PC-9 (cell line): ENCODE measurements around the gene ALLC. TPM values are rescaled to one million over a fixed set of nuclear protein-coding genes. Genes with fewer than 3 reads are reported as not detected.

Source experiments
- BruUV-seq: library from RNA; stranded (reverse); fragments of 400-500 nt; replicated peaks from 2 replicates; lab custom pipeline; 2021; lab: Mats Ljungman, UMichigan
- CTCF ChIA-PET: fragments of 300-600 bp; sonication (Branson Sonifier 250); formaldehyde crosslinking; loops from one replicate; lab custom pipeline; 2022; ENCODE audit warnings: antibody characterized with exemption; lab: Charles Lee
- POLR2A ChIA-PET: fragments of 300-600 bp; sonication (Branson Sonifier 250); formaldehyde crosslinking; loops from one replicate; lab custom pipeline; 2022; ENCODE audit warnings: antibody characterized with exemption; ENCODE audit not compliant: unreplicated experiment; lab: Charles Lee
- DNase-seq, 2 experiments: peaks; one replicate each; pipeline versions ENCODE4 v3.0.0 to v3.0.0-alpha.2; 2015 to 2022; ENCODE audit warnings: mixed read lengths in 1 of 2
- H2AFZ ChIP-seq: fragments of 200-600 bp; sonication (generic); 2 replicates; pipeline ENCODE4 v1.8.1; 2017; ENCODE audit warnings: antibody characterized with exemption
- H3F3A ChIP-seq: fragments of 200-600 bp; sonication (generic); 2 replicates; pipeline ENCODE4 v1.8.1; 2017; ENCODE audit warnings: antibody characterized with exemption, mild to moderate bottlenecking, low read depth; ENCODE audit not compliant: insufficient read depth
- H3K27ac ChIP-seq: fragments of 200-600 bp; sonication (generic); 2 replicates; pipeline ENCODE4 v1.6.1; 2016; ENCODE audit warnings: mixed run types
- H3K27me3 ChIP-seq: fragments of 200-600 bp; sonication (generic); 2 replicates; pipeline ENCODE4 v1.6.1; 2016; ENCODE audit warnings: low read depth, mixed run types; ENCODE audit not compliant: insufficient read depth
- H3K36me3 ChIP-seq: fragments of 200-600 bp; sonication (generic); 2 replicates; pipeline ENCODE4 v1.6.1; 2016; ENCODE audit warnings: low read depth, mixed run types
- H3K4me1 ChIP-seq: fragments of 200-600 bp; sonication (generic); replicated peaks from 2 replicates; pipeline ENCODE4 v1.6.1; 2016; ENCODE audit warnings: mixed run types; ENCODE audit not compliant: insufficient read depth
- H3K4me2 ChIP-seq: fragments of 200-600 bp; sonication (generic); 2 replicates; pipeline ENCODE4 v1.6.1; 2017; ENCODE audit warnings: mixed run types
- H3K4me3 ChIP-seq: fragments of 200-600 bp; sonication (generic); 2 replicates; pipeline ENCODE4 v1.6.1; 2016; ENCODE audit warnings: mixed run types
- H3K79me2 ChIP-seq: fragments of 200-600 bp; sonication (generic); 2 replicates; pipeline ENCODE4 v1.6.1; 2017; ENCODE audit warnings: low read depth, mixed run types
- H3K9me2 ChIP-seq: fragments of 200-600 bp; sonication (generic); 2 replicates; pipeline ENCODE4 v1.8.1; 2017; ENCODE audit warnings: mild to moderate bottlenecking; ENCODE audit not compliant: insufficient read depth
- H3K9me3 ChIP-seq: fragments of 200-600 bp; sonication (generic); 2 replicates; pipeline ENCODE4 v1.8.1; 2016; ENCODE audit warnings: low read depth; ENCODE audit not compliant: insufficient read depth
- H4K20me1 ChIP-seq: fragments of 200-600 bp; sonication (generic); 2 replicates; pipeline ENCODE4 v1.8.1; 2017; ENCODE audit not compliant: insufficient read depth
- CTCF ChIP-seq: fragments of 200-600 bp; sonication (generic); conservative IDR thresholded peaks from 2 replicates; pipeline ENCODE4 v1.6.1; 2017; ENCODE audit warnings: mixed run types, antibody characterized with exemption, mild to moderate bottlenecking, moderate library complexity
- EZH2 ChIP-seq: fragments of 200-600 bp; sonication (generic); IDR thresholded peaks from 2 replicates; pipeline ENCODE4 v1.8.0; 2017; ENCODE audit warnings: antibody characterized with exemption, low read depth
- intact Hi-C: fragments of 100-400 bp; cut with micrococcal nuclease; formaldehyde crosslinking; loops from one replicate; pipeline ENCODE4 v1.10.0; 2022; ENCODE audit not compliant: unreplicated experiment
- total RNA-seq: library from RNA; stranded (reverse); gene quantifications from 2 replicates; pipeline ENCODE4 v1.2.3, GENCODE V29; 2021

ALLC gene
- total RNA-seq, 1 experiment from 2014 or later, result not detected

- TF ChIP-seq CTCF (no peak), EZH2 (no peak)
- H3K79me2 ChIP-seq, result peaks cover 14% of the 10 kb centered on the region
- POLR2A ChIA-PET, result no interaction called here
- no peaks in the 10 kb centered on the region for H3K36me3 ChIP-seq
- no peak overlapping the region for H3K4me3 ChIP-seq
- BruUV-seq, result no TSS peak
- no peak overlapping the region for H2AFZ ChIP-seq
- no peaks in the 10 kb centered on the region for H3K27me3 ChIP-seq
- H3K4me2 ChIP-seq, result no peak overlapping the region
- no peaks in the 10 kb centered on the region; the same call in 1 of the 2 replicates for H3K9me3 ChIP-seq
- no peaks in the 10 kb centered on the region for H4K20me1 ChIP-seq
- H3K9me2 ChIP-seq, result no peaks in the 10 kb centered on the region
- peaks cover 13% of the 10 kb centered on the region for H3K4me1 ChIP-seq
- H3F3A ChIP-seq, result no peaks in the 10 kb centered on the region; the same call in 1 of the 2 replicates
- intact Hi-C loops, result no loop called here
- DNase-seq, result no peak
- CTCF ChIA-PET, result no interaction called here
- no peak overlapping the region for H3K27ac ChIP-seq
Observed at GRCh38 chr2:3610415-3610814, 47.6 kb upstream of the ALLC start.

GRCh38 chr2:3610881-3611505 is 47.0 kb upstream of the ALLC start:
- no peaks in the 10 kb centered on the region for H3K27me3 ChIP-seq
- no TSS peak for BruUV-seq
- no peaks in the 10 kb centered on the region; the same call in 1 of the 2 replicates for H3F3A ChIP-seq
- H3K4me1 ChIP-seq, result peaks cover 12% of the 10 kb centered on the region
- no peak overlapping the region for H3K4me3 ChIP-seq
- H3K27ac ChIP-seq, result no peak overlapping the region
- ChIA-PET CTCF (no interaction called here), POLR2A (no interaction called here)
- H3K4me2 ChIP-seq, result no peak overlapping the region
- H4K20me1 ChIP-seq, result no peaks in the 10 kb centered on the region
- H3K9me3 ChIP-seq, result no peaks in the 10 kb centered on the region; the same call in 1 of the 2 replicates
- peaks cover 10% of the 10 kb centered on the region for H3K79me2 ChIP-seq
- DNase-seq, result no peak
- TF ChIP-seq CTCF, result no peak
- TF ChIP-seq EZH2, result no peak
- no peaks in the 10 kb centered on the region for H3K9me2 ChIP-seq
- intact Hi-C loops, result no loop called here
- no peak overlapping the region for H2AFZ ChIP-seq
- no peaks in the 10 kb centered on the region for H3K36me3 ChIP-seq

- no peaks in the 10 kb centered on the region; the same call in 1 of the 2 replicates for H3F3A ChIP-seq
- no peaks in the 10 kb centered on the region for H3K36me3 ChIP-seq
- no TSS peak for BruUV-seq
- no peaks in the 10 kb centered on the region for H3K9me2 ChIP-seq
- no peaks in the 10 kb centered on the region; the same call in 1 of the 2 replicates for H3K9me3 ChIP-seq
- H3K79me2 ChIP-seq, result peaks cover 4% of the 10 kb centered on the region
- H3K27ac ChIP-seq, result no peak overlapping the region
- ChIA-PET POLR2A (no interaction called here), CTCF (no interaction called here)
- H2AFZ ChIP-seq, result no peak overlapping the region
- no peak for DNase-seq
- TF ChIP-seq EZH2, result no peak
- no peak for TF ChIP-seq CTCF
- intact Hi-C loops, result no loop called here
- H3K4me2 ChIP-seq, result no peak overlapping the region
- peaks cover 6% of the 10 kb centered on the region for H3K4me1 ChIP-seq
- no peaks in the 10 kb centered on the region for H4K20me1 ChIP-seq
- H3K4me3 ChIP-seq, result no peak overlapping the region
- H3K27me3 ChIP-seq, result no peaks in the 10 kb centered on the region
Observed at GRCh38 chr2:3611589-3611988, 46.4 kb upstream of the ALLC start.
